GM12878 (cell line): Measurements from ENCODE around the gene SLC23A1.

Source experiments
- BMI1 ChIP-seq: fragments of 450-650 bp; IDR thresholded peaks from 2 replicates; pipeline ENCODE4 v1.6.1; 2016; ENCODE audit warnings: mild to moderate bottlenecking, moderate library complexity, borderline replicate concordance
- HDGF ChIP-seq: fragments of 450-650 bp; IDR thresholded peaks from 2 replicates; pipeline ENCODE4 v1.6.1; 2016; ENCODE audit warnings: antibody characterized with exemption
- POLR2A ChIP-seq: IDR thresholded peaks from 2 replicates; pipeline ENCODE4 v1.6.1; 2011; ENCODE audit warnings: low read depth, mild to moderate bottlenecking, low read length
- POLR2AphosphoS5 ChIP-seq: IDR thresholded peaks from 2 replicates; pipeline ENCODE4 v1.6.1; 2011; ENCODE audit warnings: mild to moderate bottlenecking, low read length, inconsistent platforms
- PRDM15 ChIP-seq: fragments of 450-650 bp; formaldehyde crosslinking; IDR thresholded peaks from 2 replicates; pipeline ENCODE4 v1.4.0; 2020; ENCODE audit warnings: mild to moderate bottlenecking, moderate library complexity
- RUNX3 ChIP-seq: IDR thresholded peaks from 2 replicates; pipeline ENCODE4 v1.6.1; 2012; ENCODE audit warnings: low read length, inconsistent platforms

- no peak for TF ChIP-seq POLR2AphosphoS5
- no peak for TF ChIP-seq BMI1
- no peak for TF ChIP-seq HDGF
- no peak for TF ChIP-seq PRDM15 (CRISPR knock-in tag)
- no peak for TF ChIP-seq RUNX3
- TF ChIP-seq POLR2A = no peak
Measured at GRCh38 chr5:139364466-139364865, 18.6 kb downstream of the SLC23A1 start.
